Adipocyte (in vitro differentiated cells): Measurements from ENCODE around the gene SRCIN1.
"Not testable (repeated sequence)": the region's sequence is repeated elsewhere in the genome, so short reads cannot be mapped to it uniquely, and the experiment has no call there.

Experiments
- DNase-seq: peaks from one replicate; pipeline ENCODE4 v3.0.0-alpha.2; 2015; ENCODE audit warnings: low read depth
- H3K27me3 ChIP-seq: replicated peaks from 2 replicates; pipeline ENCODE4 v1.7.0; 2013; ENCODE audit warnings: mild to moderate bottlenecking, low read length, moderate library complexity; ENCODE audit not compliant: control insufficient read depth, insufficient read depth
- H3K36me3 ChIP-seq: 2 replicates; pipeline ENCODE4 v1.7.0; 2013; ENCODE audit warnings: low read length, mild to moderate bottlenecking, moderate library complexity; ENCODE audit not compliant: control insufficient read depth, insufficient read depth, severe bottlenecking
- H3K4me1 ChIP-seq: 2 replicates; pipeline ENCODE4 v1.7.0; 2013; ENCODE audit warnings: mild to moderate bottlenecking, low read length, moderate library complexity; ENCODE audit not compliant: control insufficient read depth, insufficient read depth
- H3K4me3 ChIP-seq: 2 replicates; pipeline ENCODE4 v1.7.0; 2013; ENCODE audit warnings: mild to moderate bottlenecking, low read length, moderate library complexity
- H3K9ac ChIP-seq: 2 replicates; pipeline ENCODE4 v1.7.0; 2013; ENCODE audit warnings: mild to moderate bottlenecking, low read length, moderate library complexity
- H3K9me3 ChIP-seq: 2 replicates; pipeline ENCODE4 v1.7.0; 2013; ENCODE audit warnings: mild to moderate bottlenecking, low read length, moderate library complexity; ENCODE audit not compliant: control insufficient read depth

The SRCIN1 gene

GRCh38 chr17:38605841-38606645 lies at the start of gene SRCIN1:
TSS of gene SRCIN1 (minus strand) at chr17:38605952. CDS start at chr17:38605705, 247 bp downstream.
- Histone ChIP-seq H3K9me3 (no peaks in the 10 kb centered on the region), H3K27me3 (peaks cover 57% of the 10 kb centered on the region)
- DNase-seq: peak; percentile 55

GRCh38 chr17:38654411-38655398 lies 49.0 kb upstream of the SRCIN1 start:
- DNase-seq: no peak
- Histone ChIP-seq H3K4me3 (no peak overlapping the region), H3K4me1 (no peaks in the 10 kb centered on the region), H3K9me3 (no peaks in the 10 kb centered on the region), H3K9ac (no peak overlapping the region), H3K27me3 (peaks cover 55% of the 10 kb centered on the region), H3K36me3 (no peaks in the 10 kb centered on the region)

More at GRCh38 chr17:38605841-38606645, at the start of gene SRCIN1:
- Histone ChIP-seq H3K9ac (no peak within 1 kb of the TSS), H3K4me1 (peaks cover 13% of the 10 kb centered on the region), H3K4me3 (peak within 1 kb of the TSS; percentile 72), H3K36me3 (no peaks in the 10 kb centered on the region)

GRCh38 chr17:38653679-38654078 lies 47.9 kb upstream of the SRCIN1 start:
- Histone ChIP-seq H3K4me3 (no peak overlapping the region), H3K4me1 (no peaks in the 10 kb centered on the region), H3K27me3 (peaks cover 50% of the 10 kb centered on the region), H3K9me3 (no peaks in the 10 kb centered on the region), H3K36me3 (no peaks in the 10 kb centered on the region), H3K9ac (no peak overlapping the region)
- DNase-seq: no peak

- no peaks in the 10 kb centered on the region for H3K9me3 ChIP-seq
- DNase-seq: no peak
- H3K36me3 ChIP-seq: no peaks in the 10 kb centered on the region
- H3K27me3 ChIP-seq: peaks cover 45% of the 10 kb centered on the region
- no peak overlapping the region for H3K4me3 ChIP-seq
- no peaks in the 10 kb centered on the region for H3K4me1 ChIP-seq
- no peak overlapping the region for H3K9ac ChIP-seq
Observed at GRCh38 chr17:38653230-38653629, 47.5 kb upstream of the SRCIN1 start.

GRCh38 chr17:38650653-38651173 lies 45.0 kb upstream of the SRCIN1 start:
- not testable (repeated sequence) for DNase-seq, H3K4me3 ChIP-seq, H3K9me3 ChIP-seq, H3K4me1 ChIP-seq, H3K9ac ChIP-seq, H3K36me3 ChIP-seq
- peaks cover 55% of the 10 kb centered on the region for H3K27me3 ChIP-seq

- no peak overlapping the region for H3K4me3 ChIP-seq
- no peaks in the 10 kb centered on the region for H3K36me3 ChIP-seq
- no peaks in the 10 kb centered on the region for H3K4me1 ChIP-seq
- H3K9ac ChIP-seq: no peak overlapping the region
- H3K27me3 ChIP-seq: peaks cover 4% of the 10 kb centered on the region
- H3K9me3 ChIP-seq: no peaks in the 10 kb centered on the region
- no peak for DNase-seq
Observed at GRCh38 chr17:38637951-38638350, 32.2 kb upstream of the SRCIN1 start.

GRCh38 chr17:38636054-38636453 lies 30.3 kb upstream of the SRCIN1 start:
- Histone ChIP-seq H3K9ac (no peak overlapping the region), H3K9me3 (no peaks in the 10 kb centered on the region)
- no peak for DNase-seq

GRCh38 chr17:38632334-38632733 lies 26.6 kb upstream of the SRCIN1 start:
- DNase-seq: no peak
- Histone ChIP-seq H3K27me3 (peaks cover 9% of the 10 kb centered on the region), H3K4me1 (no peaks in the 10 kb centered on the region), H3K9me3 (no peaks in the 10 kb centered on the region), H3K4me3 (no peak overlapping the region), H3K36me3 (no peaks in the 10 kb centered on the region), H3K9ac (no peak overlapping the region)

More at GRCh38 chr17:38636054-38636453, 30.3 kb upstream of the SRCIN1 start:
- Histone ChIP-seq H3K27me3 (peaks cover 4% of the 10 kb centered on the region), H3K4me3 (no peak overlapping the region), H3K4me1 (no peaks in the 10 kb centered on the region), H3K36me3 (no peaks in the 10 kb centered on the region)

GRCh38 chr17:38628441-38628840 lies 22.7 kb upstream of the SRCIN1 start:
- no peak for DNase-seq
- no peaks in the 10 kb centered on the region for H3K4me1 ChIP-seq

GRCh38 chr17:38627957-38628356 lies 22.2 kb upstream of the SRCIN1 start:
- no peak overlapping the region for H3K9ac ChIP-seq
- no peak for DNase-seq
- peaks cover 12% of the 10 kb centered on the region for H3K27me3 ChIP-seq
- no peaks in the 10 kb centered on the region for H3K4me1 ChIP-seq
- no peak overlapping the region for H3K4me3 ChIP-seq
- no peaks in the 10 kb centered on the region for H3K9me3 ChIP-seq
- H3K36me3 ChIP-seq: no peaks in the 10 kb centered on the region

More at GRCh38 chr17:38628441-38628840, 22.7 kb upstream of the SRCIN1 start:
- Histone ChIP-seq H3K27me3 (peaks cover 8% of the 10 kb centered on the region), H3K4me3 (no peak overlapping the region), H3K9ac (no peak overlapping the region), H3K36me3 (no peaks in the 10 kb centered on the region), H3K9me3 (no peaks in the 10 kb centered on the region)
